Right atrium auricular region (tissue), 2 donors: ENCODE results near the gene ADAM22. TPM values are rescaled to one million over a fixed set of nuclear protein-coding genes. Genes with fewer than 3 reads are reported as not detected.
"Not testable (repeated sequence)": the region's sequence is repeated elsewhere in the genome, so short reads cannot be mapped to it uniquely, and the experiment has no call there.

Experiments used
- DNase-seq: peaks from one replicate; pipeline ENCODE4 v3.0.0-alpha.2; 2019; ENCODE audit warnings: low spot score
- H3K27ac ChIP-seq, 2 donors: fragments of 200-600 bp; sonication (generic); 1 replicate in 1 of 2; 2 replicates in 1 of 2; pipeline ENCODE4 v1.5.1; 2016 to 2019
- H3K27me3 ChIP-seq, 2 donors: fragments of 200-600 bp; sonication (generic); one replicate each; pipeline versions ENCODE4 v1.5.1 to v1.6.0; 2017 to 2019
- H3K36me3 ChIP-seq: fragments of 200-600 bp; sonication (generic); one replicate; pipeline ENCODE4 v1.5.1; 2016
- H3K4me1 ChIP-seq, 2 donors: fragments of 200-600 bp; sonication (generic); one replicate each; pipeline versions ENCODE4 v1.5.1 to v1.6.0; 2017 to 2019
- H3K4me3 ChIP-seq, 2 donors: fragments of 200-600 bp; sonication (generic); 1 replicate in 1 of 2; 2 replicates in 1 of 2; pipeline ENCODE4 v1.5.1; 2017 to 2019; ENCODE audit warnings: mild to moderate bottlenecking in 1 of 2, moderate library complexity in 1 of 2
- H3K9me3 ChIP-seq, 2 donors: fragments of 200-600 bp; sonication (generic); one replicate each; pipeline ENCODE4 v1.5.1; 2019
- CTCF ChIP-seq, 2 donors: fragments of 200-600 bp; sonication (generic); IDR thresholded peaks; one replicate each; pipeline ENCODE4 v1.5.1; 2019; ENCODE audit warnings: antibody characterized with exemption in 2 of 2
- total RNA-seq, 2 donors: library from RNA; depleted of rRNA; stranded (reverse); fragments of >200 nt; gene quantifications; one replicate each; pipeline ENCODE4 v1.1.0, GENCODE V29; 2016

Gene ADAM22
- total RNA-seq, 2 donors from 2014 or later = 1.9 to 3.9 TPM

- Histone ChIP-seq H3K36me3 (no peaks in the 10 kb centered on the region), H3K27me3 (no peaks in the 10 kb centered on the region), H3K4me1 (peaks cover 0 to 9% of the 10 kb centered on the region in 2 donors), H3K27ac (peak overlapping the region; percentile 25 to 72), H3K4me3 (peak overlapping the region; percentile 64 to 83), H3K9me3 (no peaks in the 10 kb centered on the region)
- no peak for TF ChIP-seq CTCF (IDR thresholded peaks at IDR 0.05)
- DNase-seq = no peak
Observed at GRCh38 chr7:87933605-87933952, 472 bp upstream of the ADAM22 start.

- H3K4me1 ChIP-seq = peaks cover 0 to 9% of the 10 kb centered on the region in 2 donors
- no peaks in the 10 kb centered on the region for H3K27me3 ChIP-seq
- no peak for DNase-seq
- no peaks in the 10 kb centered on the region for H3K9me3 ChIP-seq
- H3K27ac ChIP-seq = peak overlapping the region; percentile 66 to 72
- no peaks in the 10 kb centered on the region for H3K36me3 ChIP-seq
- peak overlapping the region; percentile 64 to 83 for H3K4me3 ChIP-seq
- no peak for TF ChIP-seq CTCF (IDR thresholded peaks at IDR 0.05)
Observed at GRCh38 chr7:87934699-87935383, 790 bp downstream of the ADAM22 start.

- DNase-seq = no peak
- Histone ChIP-seq H3K27me3 (no peaks in the 10 kb centered on the region), H3K4me3 (peak overlapping the region; percentile 64 to 83), H3K27ac (no peak overlapping the region), H3K9me3 (no peaks in the 10 kb centered on the region), H3K4me1 (peaks cover 0 to 9% of the 10 kb centered on the region in 2 donors), H3K36me3 (no peaks in the 10 kb centered on the region)
- TF ChIP-seq CTCF (IDR thresholded peaks at IDR 0.05) = no peak
Observed at GRCh38 chr7:87935384-87935706, 1.3 kb downstream of the ADAM22 start.

GRCh38 chr7:87941138-87941537 lies 7.1 kb downstream of the ADAM22 start:
- H3K9me3 ChIP-seq = no peaks in the 10 kb centered on the region
- no peak for DNase-seq
- H3K27ac ChIP-seq = no peak overlapping the region
- no peaks in the 10 kb centered on the region for H3K36me3 ChIP-seq
- H3K4me1 ChIP-seq = no peaks in the 10 kb centered on the region
- TF ChIP-seq CTCF (IDR thresholded peaks at IDR 0.05) = no peak
- no peak overlapping the region for H3K4me3 ChIP-seq
- H3K27me3 ChIP-seq = no peaks in the 10 kb centered on the region

- no peak for DNase-seq
- no peak overlapping the region for H3K27ac ChIP-seq
- H3K9me3 ChIP-seq = no peaks in the 10 kb centered on the region
- H3K4me1 ChIP-seq = no peaks in the 10 kb centered on the region
- H3K4me3 ChIP-seq = no peak overlapping the region
- H3K27me3 ChIP-seq = no peaks in the 10 kb centered on the region
- no peak for TF ChIP-seq CTCF (IDR thresholded peaks at IDR 0.05)
- no peaks in the 10 kb centered on the region for H3K36me3 ChIP-seq
Observed at GRCh38 chr7:87944547-87944946, 10.5 kb downstream of the ADAM22 start.

GRCh38 chr7:87945926-87946325 lies 11.9 kb downstream of the ADAM22 start:
- not testable (repeated sequence) for H3K27me3 ChIP-seq, H3K4me3 ChIP-seq, DNase-seq, H3K36me3 ChIP-seq, H3K9me3 ChIP-seq, H3K27ac ChIP-seq, H3K4me1 ChIP-seq
